Measurements from ENCODE around the gene HECA. TPM values are rescaled to one million over a fixed set of nuclear protein-coding genes. Genes with fewer than 3 reads are reported as not detected.
"Not testable (repeated sequence)": the region's sequence is repeated elsewhere in the genome, so short reads cannot be mapped to it uniquely, and the experiment has no call there.

Gene HECA
- total RNA-seq, 1 experiment from 2014 or later = 9.4 TPM

- no peak overlapping the region for H3K4me3 Mint-ChIP-seq
- POLR2A ChIA-PET = no interaction called here
- H3K9me3 Mint-ChIP-seq = peaks cover 5% of the 10 kb centered on the region
These were observed 21.2 kb downstream of the HECA start for GRCh38 chr6:139156102-139156501.

GRCh38 chr6:139156551-139156950, 21.7 kb downstream of the HECA start:
- no peak for TF ChIP-seq TCF7 (CRISPR knock-in tag; IDR thresholded peaks at IDR 0.05; ENCODE audit: low read depth)
- ChIA-PET POLR2A (no interaction called here), CTCF (no interaction called here)
- no peak for ATAC-seq
- no peak overlapping the region for H3K27ac Mint-ChIP-seq
- H3K4me1 Mint-ChIP-seq = peaks cover 5% of the 10 kb centered on the region
- DNase-seq (ENCODE audit: low spot score) = no peak
- H3K36me3 Mint-ChIP-seq = peaks cover 5% of the 10 kb centered on the region
- no peaks in the 10 kb centered on the region for H3K27me3 Mint-ChIP-seq (ENCODE audit: low read depth)
- H3K9me3 Mint-ChIP-seq = peaks cover 5% of the 10 kb centered on the region
- H3K4me3 Mint-ChIP-seq = no peak overlapping the region

More at GRCh38 chr6:139156102-139156501, 21.2 kb downstream of the HECA start:
- ATAC-seq (no peak), DNase-seq (ENCODE audit: low spot score) (no peak)
- TF ChIP-seq ARID4B (CRISPR knock-in tag; IDR thresholded peaks at IDR 0.05; ENCODE audit: borderline replicate concordance) (no peak), ZNF416 (CRISPR knock-in tag; IDR thresholded peaks at IDR 0.05) (no peak), IRF2 (CRISPR knock-in tag; IDR thresholded peaks at IDR 0.05; ENCODE audit: borderline replicate concordance, low read depth) (no peak), ZSCAN18 (CRISPR knock-in tag; IDR thresholded peaks at IDR 0.05) (no peak), ERG (CRISPR knock-in tag; IDR thresholded peaks at IDR 0.05) (no peak)
- Mint-ChIP-seq H3K27me3 (ENCODE audit: low read depth) (no peaks in the 10 kb centered on the region), H3K36me3 (peaks cover 5% of the 10 kb centered on the region), H3K27ac (no peak overlapping the region), H3K4me1 (peaks cover 5% of the 10 kb centered on the region)
- CTCF ChIA-PET = no interaction called here

- ATAC-seq; POLR2A ChIA-PET; H3K4me1 Mint-ChIP-seq; H3K4me3 Mint-ChIP-seq; H3K36me3 Mint-ChIP-seq; H3K27me3 Mint-ChIP-seq (ENCODE audit: low read depth); CTCF ChIA-PET; H3K27ac Mint-ChIP-seq; DNase-seq (ENCODE audit: low spot score); H3K9me3 Mint-ChIP-seq: not testable (repeated sequence)
These were observed 22.2 kb downstream of the HECA start for GRCh38 chr6:139157086-139157485.

- ATAC-seq (no peak), DNase-seq (ENCODE audit: low spot score) (no peak)
- POLR2A ChIA-PET = interaction anchor here (0.8 kb wide), 1 partner anchor 10 kb away, joined by 3 read pairs; no protein-coding TSS in a partner anchor
- Mint-ChIP-seq H3K9me3 (peaks cover 5% of the 10 kb centered on the region), H3K4me3 (no peak overlapping the region), H3K36me3 (peaks cover 5% of the 10 kb centered on the region), H3K27ac (no peak overlapping the region), H3K27me3 (ENCODE audit: low read depth) (no peaks in the 10 kb centered on the region), H3K4me1 (peaks cover 12% of the 10 kb centered on the region)
- CTCF ChIA-PET = no interaction called here
- TF ChIP-seq ZNF317 (CRISPR knock-in tag; IDR thresholded peaks at IDR 0.05; ENCODE audit: borderline replicate concordance, low read depth) (no peak), EMX1 (CRISPR knock-in tag; IDR thresholded peaks at IDR 0.05) (no peak), ARID4B (CRISPR knock-in tag; IDR thresholded peaks at IDR 0.05; ENCODE audit: borderline replicate concordance) (no peak), CTCF (IDR thresholded peaks at IDR 0.05) (no peak), IRF2 (CRISPR knock-in tag; IDR thresholded peaks at IDR 0.05; ENCODE audit: borderline replicate concordance, low read depth) (no peak), RELA (CRISPR knock-in tag; IDR thresholded peaks at IDR 0.05; ENCODE audit: borderline replicate concordance) (no peak), FOXJ3 (CRISPR knock-in tag; IDR thresholded peaks at IDR 0.05; ENCODE audit: borderline replicate concordance) (no peak), SMAD3 (CRISPR knock-in tag; IDR thresholded peaks at IDR 0.05; ENCODE audit: borderline replicate concordance) (no peak), FOXP1 (CRISPR knock-in tag; IDR thresholded peaks at IDR 0.05; ENCODE audit: borderline replicate concordance) (no peak)
These were observed 24.1 kb downstream of the HECA start for GRCh38 chr6:139159016-139159415.
